ENCODE measurements around the gene MERTK. TPM values are rescaled to one million over a fixed set of nuclear protein-coding genes. Genes with fewer than 3 reads are reported as not detected.

Gene MERTK
- total and polyA plus RNA-seq, 2 of the 8 experiments (the other 6 are each of a cell fraction or from before 2014, with no cell fraction given) = 6.5 to 7.0 TPM

DNA sequence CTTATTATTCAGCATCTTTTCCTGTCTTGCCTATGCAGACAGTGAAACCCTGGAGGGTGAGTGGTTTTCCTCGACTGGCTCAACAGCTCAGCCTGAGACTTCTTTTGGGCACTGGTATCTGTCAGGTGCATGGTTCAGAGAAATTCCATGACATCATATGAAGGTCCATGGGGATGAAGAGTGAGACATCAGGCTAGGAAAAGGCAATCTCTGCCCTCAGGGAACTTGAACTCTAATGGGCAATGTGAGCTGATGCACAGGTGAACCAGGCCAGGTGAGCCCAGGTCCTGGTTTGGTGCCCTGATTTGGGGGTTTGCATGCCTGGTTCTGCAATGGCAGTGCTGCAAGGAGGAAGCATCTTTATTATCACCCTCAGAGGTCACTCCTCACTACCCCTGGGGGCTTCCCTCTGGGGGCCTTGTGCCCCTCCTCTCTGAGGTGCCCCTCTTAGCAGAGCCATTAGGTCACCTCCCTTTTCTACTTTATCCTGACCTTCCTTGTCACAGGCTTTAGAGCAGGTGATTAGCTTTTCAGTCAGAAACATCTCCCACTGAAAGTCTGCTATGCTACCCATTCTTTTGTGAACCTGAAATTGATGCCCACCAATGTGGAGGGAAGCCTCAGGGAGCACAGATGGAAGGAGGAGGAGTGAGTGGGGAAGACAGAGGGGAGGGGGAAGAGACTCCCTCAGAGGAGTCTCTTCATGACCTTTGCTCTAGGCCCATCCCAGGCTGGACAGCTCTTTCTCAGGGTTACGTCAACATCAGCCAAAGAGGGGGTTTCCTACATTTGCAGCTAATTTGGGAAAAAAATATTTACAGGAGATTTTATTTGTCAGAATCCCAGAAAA lies 47.3 kb downstream of the MERTK start:
- Histone ChIP-seq H3K23me2 (ENCODE audit: low read depth, low read length) (no peaks in the 10 kb centered on the region), H3K4me2 (ENCODE audit: insufficient read depth in 1 of 2, low read depth in 2 of 2, low read length in 2 of 2) (no peak overlapping the region), H2AFZ (ENCODE audit: low read length) (no peak overlapping the region), H3K27me3 (replicated peaks in 1 of 4; ENCODE audit: control insufficient read depth in 3 of 4, extremely low read depth in 1 of 4, insufficient read depth in 3 of 4, low read length in 3 of 4) (peaks cover 0 to 1% (median 0%) of the 10 kb centered on the region in 4 experiments; a peak in 1 of 7 replicates), H2BK20ac (ENCODE audit: low read length) (no peak overlapping the region), H2AK5ac (ENCODE audit: low read depth, low read length) (no peak overlapping the region), H3K36me3 (ENCODE audit: control insufficient read depth in 2 of 4, insufficient read depth in 4 of 4, low read length in 3 of 4) (peaks cover 0 to 5% (median 0%) of the 10 kb centered on the region in 4 experiments; a peak in 3 of 8 replicates), H4K20me1 (replicated peaks in 1 of 2; ENCODE audit: control insufficient read depth in 1 of 2, insufficient read depth in 2 of 2, low read length in 2 of 2) (no peaks in the 10 kb centered on the region), H2BK12ac (ENCODE audit: low read depth, low read length) (peak overlapping the region; percentile 60; the same call in 1 of the 2 replicates), H3K27ac (ENCODE audit: low read depth, low read length) (no peak overlapping the region), H3K79me2 (ENCODE audit: control insufficient read depth in 1 of 2, insufficient read depth in 2 of 2, low read length in 2 of 2) (no peaks in the 10 kb centered on the region), H3K23ac (ENCODE audit: insufficient read length) (no peak overlapping the region), H2BK5ac (ENCODE audit: low read depth, low read length) (no peak overlapping the region), H4K5ac (ENCODE audit: insufficient read length, low read depth, low read length) (no peak overlapping the region), H2BK120ac (replicated peaks; ENCODE audit: low read depth, low read length) (no peak overlapping the region), H3K4me3 (ENCODE audit: extremely low read depth in 1 of 4, insufficient read depth in 2 of 4, low read depth in 3 of 4, low read length in 4 of 4) (no peak overlapping the region), H4K8ac (ENCODE audit: extremely low read depth, insufficient read depth, low read length) (no peak overlapping the region), H4K91ac (replicated peaks; ENCODE audit: insufficient read length, low read length) (no peak overlapping the region), H3K9ac (replicated peaks in 1 of 4; ENCODE audit: extremely low read depth in 1 of 4, low read depth in 3 of 4, low read length in 3 of 4) (no peak overlapping the region), H3K4me1 (replicated peaks in 1 of 4; ENCODE audit: control insufficient read depth in 3 of 4, insufficient read depth in 4 of 4, low read length in 3 of 4) (no peaks in the 10 kb centered on the region), H3K9me3 (ENCODE audit: insufficient read depth in 2 of 2, low read depth in 1 of 2, low read length in 1 of 2) (no peaks in the 10 kb centered on the region), H3K4ac (replicated peaks; ENCODE audit: insufficient read length, low read depth, low read length) (no peak overlapping the region), H3K79me1 (ENCODE audit: low read depth, low read length) (no peaks in the 10 kb centered on the region), H2BK15ac (ENCODE audit: low read length) (no peak overlapping the region), H3K18ac (ENCODE audit: extremely low read depth, low read length) (no peak overlapping the region), H3K14ac (ENCODE audit: insufficient read length) (no peak overlapping the region), H3K56ac (replicated peaks; ENCODE audit: insufficient read length, low read depth, low read length) (no peak overlapping the region)
- no peak for DNase-seq (ENCODE audit: low read depth in 1 of 2, low spot score in 2 of 2)
- ChIA-PET POLR2A (ENCODE audit: partially characterized antibody) (interaction anchor here (1.0 to 1.6 kb wide), 3 partner anchors 9 to 43 kb away, joined by 3 to 5 read pairs (median 3); no protein-coding TSS in a partner anchor), CTCF (ENCODE audit: partially characterized antibody) (interaction anchor here (0.6 to 1.7 kb wide), 3 partner anchors 26 to 84 kb away, joined by 3 to 4 read pairs (median 3); no protein-coding TSS in a partner anchor)
- 100% methylated on average over 2 of the region's 2 CpGs; no CpG with 5 or more reads in 1 of the 2 experiments for WGBS, 2 experiments (ENCODE audit: extremely low coverage in 1 of 2, insufficient coverage in 1 of 2, insufficient read length in 1 of 2, insufficient replicate concordance in 2 of 2, low coverage in 1 of 2, low lambda C conversion rate in 2 of 2, missing lambda C conversion rate in 1 of 2)
- no peak for FAIRE-seq
- TF ChIP-seq FOSL1 (IDR thresholded peaks at IDR 0.05; ENCODE audit: insufficient read depth, low read depth, low read length) = no peak
- no peak for TF ChIP-seq SRF (IDR thresholded peaks at IDR 0.05; ENCODE audit: low read depth, low read length)
- no peak for TF ChIP-seq CREB1 (IDR thresholded peaks at IDR 0.05)
- TF ChIP-seq ATF2 (IDR thresholded peaks at IDR 0.05; ENCODE audit: low read length) = no peak
- no peak for TF ChIP-seq RNF2 (IDR thresholded peaks at IDR 0.05; ENCODE audit: borderline replicate concordance, low read depth, low read length, missing control alignments, poor library complexity, severe bottlenecking)
- TF ChIP-seq CHD1 (IDR thresholded peaks at IDR 0.05; ENCODE audit: low read depth, low read length) = no peak
- TF ChIP-seq KDM5A (IDR thresholded peaks at IDR 0.05; ENCODE audit: low read length) = no peak

Measured in H1 (cell line).